GM18502 (cell line): ENCODE results near the gene ZNF18.
"Not testable (repeated sequence)": the region's sequence is repeated elsewhere in the genome, so short reads cannot be mapped to it uniquely, and the experiment has no call there.

Experiments
- ATAC-seq: cut with Tn5 transposase; IDR thresholded peaks from one replicate; pipeline ENCODE4 v1.9.1; 2021; ENCODE audit warnings: mild to moderate bottlenecking; ENCODE audit not compliant: unreplicated experiment, poor library complexity

The ZNF18 gene

GRCh38 chr17:11986942-11987329 is 10.3 kb downstream of the ZNF18 start:
- no peak for ATAC-seq

DNA sequence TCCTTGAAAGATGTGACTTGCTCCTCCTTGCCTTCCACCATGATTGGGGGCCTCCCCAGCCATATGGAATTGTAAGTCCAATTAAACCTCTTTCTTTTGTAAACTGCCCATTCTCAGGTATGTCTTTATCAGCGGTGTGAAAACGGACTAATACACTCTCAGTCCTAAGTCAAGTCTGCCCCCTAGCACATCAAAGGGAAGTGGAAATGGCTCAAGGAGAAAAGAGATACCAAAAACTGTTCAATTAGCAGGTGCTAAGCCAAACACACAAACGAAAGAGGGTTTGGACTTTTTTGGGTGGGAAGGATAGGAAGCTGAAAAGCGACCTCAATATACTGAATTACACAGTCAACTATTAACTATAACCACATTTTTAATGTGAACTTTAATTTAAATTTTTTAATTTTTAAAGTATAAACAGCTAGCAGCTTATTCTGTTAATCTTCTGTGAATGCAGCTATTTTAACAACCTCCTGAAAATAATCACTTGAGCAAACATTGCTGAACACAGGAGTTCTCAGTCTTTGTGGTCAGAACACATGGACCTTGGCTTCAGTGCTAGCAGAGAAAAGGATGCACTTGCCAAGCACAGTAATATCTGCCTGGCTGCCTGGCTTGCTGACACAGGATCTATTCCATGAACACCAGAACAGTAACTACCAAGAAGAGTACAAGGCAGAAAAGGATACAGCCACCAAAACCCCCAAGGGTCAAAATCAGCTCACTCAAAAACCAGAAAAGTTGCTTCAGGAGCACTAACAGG is 10.9 kb downstream of the ZNF18 start:
- ATAC-seq, result no peak

DNA sequence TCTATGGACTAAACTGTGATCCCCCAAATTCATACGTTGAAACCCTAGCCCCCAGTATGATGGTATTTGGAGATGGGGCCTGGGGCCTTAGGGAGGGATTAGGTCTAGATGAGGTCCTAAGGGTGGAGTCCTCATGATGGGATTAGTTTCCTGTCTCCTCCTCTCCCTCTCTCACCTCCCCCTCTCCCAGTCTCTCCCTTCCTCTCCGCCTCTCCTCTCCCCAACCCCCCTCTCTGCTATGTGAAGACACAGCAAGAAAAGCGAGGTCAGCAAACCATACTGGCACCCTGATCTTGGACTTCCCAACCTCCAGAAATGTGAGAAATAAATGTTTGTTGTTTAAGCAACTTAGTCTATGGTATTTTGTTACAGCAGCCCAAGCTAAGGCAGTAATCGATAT is 15.4 kb downstream of the ZNF18 start:
- no peak for ATAC-seq

GRCh38 chr17:11980813-11981212 is 16.5 kb downstream of the ZNF18 start:
- ATAC-seq, result no peak

GRCh38 chr17:11979795-11980194 is 17.5 kb downstream of the ZNF18 start:
- no peak for ATAC-seq

GRCh38 chr17:11972741-11973140 is 24.5 kb downstream of the ZNF18 start:
- ATAC-seq, result not testable (repeated sequence)

DNA sequence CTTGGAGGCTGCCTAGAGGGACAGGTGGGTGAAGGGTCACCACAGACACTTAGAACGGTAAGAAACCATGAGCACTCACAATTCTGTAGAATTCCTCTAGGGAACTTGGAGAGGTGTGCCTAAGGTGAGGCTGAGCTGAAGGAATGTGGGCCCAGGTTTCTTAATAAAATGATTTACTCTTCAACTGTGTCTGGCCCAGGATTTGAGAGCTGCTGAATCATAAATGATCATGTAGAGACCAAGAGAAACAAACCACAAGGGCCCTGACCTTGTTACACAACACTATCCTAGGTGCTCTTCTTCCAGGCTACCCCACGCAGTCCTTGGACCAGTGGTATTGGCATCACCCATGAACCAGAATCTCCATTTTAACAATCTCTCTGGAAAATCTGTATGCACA is 27.7 kb downstream of the ZNF18 start:
- ATAC-seq, result no peak

DNA sequence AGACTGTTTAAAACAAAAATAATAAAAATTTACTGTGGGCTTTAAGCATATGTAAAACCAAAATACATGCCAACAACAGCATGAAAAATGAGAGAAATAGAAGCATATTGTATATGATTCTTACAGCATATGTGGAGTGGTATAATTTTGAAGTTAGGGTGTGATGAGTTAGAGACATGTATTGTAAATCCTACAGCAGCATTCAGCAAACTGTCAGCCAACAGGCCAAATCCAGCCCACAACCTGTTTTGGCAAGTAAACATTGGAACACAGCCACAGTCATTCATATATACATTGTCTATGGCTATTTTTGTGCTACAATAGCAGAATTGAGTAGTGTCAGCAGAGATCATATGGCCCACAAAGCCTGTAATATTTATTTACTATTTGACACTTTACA is 42.3 kb downstream of the ZNF18 start:
- no peak for ATAC-seq

GRCh38 chr17:11953924-11954323 is 43.4 kb downstream of the ZNF18 start:
- no peak for ATAC-seq

- no peak for ATAC-seq
Measured at GRCh38 chr17:11952610-11953009, 44.7 kb downstream of the ZNF18 start.

GRCh38 chr17:11950771-11951519 is 46.3 kb downstream of the ZNF18 start:
- ATAC-seq, result no peak

GRCh38 chr17:11949571-11949970 is 47.7 kb downstream of the ZNF18 start:
- not testable (repeated sequence) for ATAC-seq

GRCh38 chr17:11948789-11949188 is 48.5 kb downstream of the ZNF18 start:
- ATAC-seq, result no peak

- no peak for ATAC-seq
Measured at GRCh38 chr17:11944587-11944986, 52.7 kb downstream of the ZNF18 start.

DNA sequence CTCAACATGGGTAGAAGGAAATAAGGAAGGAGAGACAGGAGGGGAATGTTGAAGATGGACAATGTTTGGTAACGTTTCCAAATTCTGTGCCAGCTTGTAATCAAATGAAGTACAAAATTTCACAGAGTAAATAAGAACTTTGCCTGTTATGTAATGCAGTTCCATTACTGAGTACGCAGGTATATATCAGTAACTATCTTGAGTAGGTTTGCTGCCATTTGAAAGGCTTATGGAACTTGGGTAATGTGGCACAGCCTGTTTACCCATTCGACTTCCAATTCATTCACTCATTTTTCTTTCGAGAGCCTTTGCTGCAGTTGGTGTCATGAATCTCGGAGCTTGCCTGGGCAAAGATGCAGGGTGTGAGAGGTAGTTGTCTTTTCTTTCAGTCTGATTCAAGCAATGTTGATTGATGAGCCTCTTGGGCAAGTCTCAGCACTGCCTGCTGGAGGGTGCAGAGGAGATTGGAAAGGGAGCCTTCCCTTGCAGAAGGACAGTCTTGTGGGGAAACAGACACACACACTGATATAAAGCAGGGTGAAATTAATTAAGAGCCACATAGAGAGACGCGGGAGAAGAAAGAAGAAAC is 53.4 kb downstream of the ZNF18 start:
- ATAC-seq, result no peak

DNA sequence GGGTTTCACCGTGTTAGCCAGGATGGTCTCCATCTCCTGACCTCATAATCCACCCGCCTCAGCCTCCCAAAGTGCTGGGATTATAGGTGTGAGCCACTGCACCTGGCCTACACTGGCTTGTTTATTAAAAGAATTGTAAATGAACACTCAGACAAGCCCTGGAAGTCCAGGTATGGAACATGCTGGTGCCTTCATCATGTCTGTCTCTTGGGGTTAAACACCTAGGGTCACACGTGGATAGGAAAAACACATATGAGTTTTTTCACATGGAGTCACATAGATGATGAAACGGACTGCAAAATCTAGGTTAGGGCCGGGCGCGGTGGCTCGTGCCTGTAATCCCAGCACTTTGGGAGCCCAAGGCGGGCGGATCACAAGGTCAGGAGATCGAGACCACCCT is 54.2 kb downstream of the ZNF18 start:
- ATAC-seq, result not testable (repeated sequence)

DNA sequence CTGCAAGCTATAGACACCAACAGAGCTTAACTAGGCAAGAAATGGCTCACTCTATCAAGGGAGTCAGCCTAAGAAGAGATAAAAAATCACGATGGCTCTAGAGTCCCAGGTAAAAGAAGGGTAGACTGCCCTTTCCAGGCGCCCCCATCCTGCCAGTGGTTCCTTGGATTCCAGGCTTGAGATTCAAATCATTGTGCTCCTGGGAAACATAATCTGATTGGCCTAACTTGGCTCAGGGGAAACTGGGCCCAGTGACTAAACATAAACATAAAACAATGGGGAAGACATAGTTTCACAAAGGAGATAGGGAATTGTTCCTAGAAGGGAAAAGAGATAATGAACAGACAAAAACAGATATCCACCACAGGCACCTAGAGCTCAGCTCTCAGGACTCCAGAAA is 56.4 kb downstream of the ZNF18 start:
- no peak for ATAC-seq

GRCh38 chr17:11935734-11936406 is 61.4 kb downstream of the ZNF18 start:
- no peak for ATAC-seq

- ATAC-seq, result no peak
Measured at GRCh38 chr17:11932337-11932898, 64.9 kb downstream of the ZNF18 start.

DNA sequence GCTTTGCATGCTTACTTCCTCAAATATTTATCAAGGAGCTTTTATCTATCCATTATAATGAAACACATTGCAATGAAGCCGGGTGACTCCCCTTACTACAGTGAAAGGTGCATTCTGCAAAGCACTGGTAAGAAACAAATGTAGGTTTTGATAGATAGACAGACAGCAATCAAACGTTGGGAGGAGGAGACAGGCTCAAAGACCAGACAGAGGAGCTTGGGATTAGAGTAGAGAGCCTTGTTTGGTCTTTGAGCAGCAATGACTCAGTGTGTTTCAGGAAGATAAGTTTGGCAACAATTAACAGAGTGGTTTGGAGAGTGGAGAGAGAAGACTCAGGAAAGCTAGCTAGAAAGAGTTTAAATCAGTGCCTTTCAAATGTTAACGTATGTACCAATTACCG is 68.8 kb downstream of the ZNF18 start:
- ATAC-seq, result no peak
